ENCODE results near the gene RNPEPL1.

GRCh38 chr2:240527153-240527750, 41.0 kb upstream of the RNPEPL1 start:
- TF ChIP-seq CTCF (IDR thresholded peaks at IDR 0.05; ENCODE audit: low read length), result no peak
- TF ChIP-seq EZH2 (optimal IDR thresholded peaks at IDR 0.05; ENCODE audit: low read depth, low read length), result no peak
- no peak for TF ChIP-seq EZH2phosphoT487 (IDR thresholded peaks at IDR 0.05; ENCODE audit: low read length)

Measured in MM.1S (cell line).